ENCODE measurements around the gene NEO1. TPM values are rescaled to one million over a fixed set of nuclear protein-coding genes. Genes with fewer than 3 reads are reported as not detected.

NEO1 gene
- total and polyA plus RNA-seq, 4 donors, result 1.6 to 9.9 (median 5.8) TPM

DNA sequence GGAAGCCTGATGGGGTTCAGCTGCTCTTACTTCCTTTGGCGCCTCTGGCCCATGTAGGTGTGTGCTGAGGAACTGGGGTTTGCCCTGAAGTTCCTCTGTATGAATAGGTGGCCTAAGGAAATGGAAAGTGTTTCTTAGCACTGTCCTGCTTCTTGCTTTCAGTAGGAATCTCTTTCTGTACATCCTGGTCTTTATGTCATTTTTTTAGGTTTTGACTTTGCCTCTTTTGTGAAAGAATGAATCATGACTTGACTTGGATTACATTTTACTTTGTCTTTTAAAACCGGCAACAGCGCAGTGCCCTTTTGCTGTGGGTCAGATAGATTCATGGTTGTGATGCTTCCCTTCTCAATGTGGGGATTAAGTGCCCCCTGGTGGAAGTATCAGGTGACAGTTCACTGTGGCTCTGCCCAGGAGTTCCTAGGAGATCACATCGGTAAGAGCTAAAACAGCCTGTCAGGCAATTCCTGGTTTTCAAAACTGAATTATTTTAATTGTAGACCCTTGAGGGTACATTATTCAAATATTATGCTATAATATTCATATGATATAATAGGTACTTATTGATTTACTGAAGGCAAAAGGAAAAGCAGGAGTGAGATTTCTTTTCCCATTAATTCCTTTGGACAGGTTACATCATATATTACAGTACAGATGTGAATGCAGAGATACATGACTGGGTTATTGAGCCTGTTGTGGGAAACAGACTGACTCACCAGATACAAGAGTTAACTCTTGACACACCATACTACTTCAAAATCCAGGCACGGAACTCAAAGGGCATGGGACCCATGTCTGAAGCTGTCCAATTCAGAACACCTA, 221.1 kb downstream of the NEO1 start:
- TF ChIP-seq RAD21 (IDR thresholded peaks at IDR 0.05) (peak; percentile 82 to 89), TAF1 (conservative IDR thresholded peaks at IDR 0.05) (no peak), NR2F2 (IDR thresholded peaks at IDR 0.05) (no peak), SP1 (IDR thresholded peaks at IDR 0.05) (no peak), HNF4A (conservative IDR thresholded peaks at IDR 0.05) (peak in 1 of 2 donors; percentile 13), YY1 (IDR thresholded peaks at IDR 0.05) (no peak), FOXA1 (IDR thresholded peaks at IDR 0.05) (peak; percentile 7), JUND (IDR thresholded peaks at IDR 0.05) (no peak)
- TF ChIP-seq, protein P1, sequence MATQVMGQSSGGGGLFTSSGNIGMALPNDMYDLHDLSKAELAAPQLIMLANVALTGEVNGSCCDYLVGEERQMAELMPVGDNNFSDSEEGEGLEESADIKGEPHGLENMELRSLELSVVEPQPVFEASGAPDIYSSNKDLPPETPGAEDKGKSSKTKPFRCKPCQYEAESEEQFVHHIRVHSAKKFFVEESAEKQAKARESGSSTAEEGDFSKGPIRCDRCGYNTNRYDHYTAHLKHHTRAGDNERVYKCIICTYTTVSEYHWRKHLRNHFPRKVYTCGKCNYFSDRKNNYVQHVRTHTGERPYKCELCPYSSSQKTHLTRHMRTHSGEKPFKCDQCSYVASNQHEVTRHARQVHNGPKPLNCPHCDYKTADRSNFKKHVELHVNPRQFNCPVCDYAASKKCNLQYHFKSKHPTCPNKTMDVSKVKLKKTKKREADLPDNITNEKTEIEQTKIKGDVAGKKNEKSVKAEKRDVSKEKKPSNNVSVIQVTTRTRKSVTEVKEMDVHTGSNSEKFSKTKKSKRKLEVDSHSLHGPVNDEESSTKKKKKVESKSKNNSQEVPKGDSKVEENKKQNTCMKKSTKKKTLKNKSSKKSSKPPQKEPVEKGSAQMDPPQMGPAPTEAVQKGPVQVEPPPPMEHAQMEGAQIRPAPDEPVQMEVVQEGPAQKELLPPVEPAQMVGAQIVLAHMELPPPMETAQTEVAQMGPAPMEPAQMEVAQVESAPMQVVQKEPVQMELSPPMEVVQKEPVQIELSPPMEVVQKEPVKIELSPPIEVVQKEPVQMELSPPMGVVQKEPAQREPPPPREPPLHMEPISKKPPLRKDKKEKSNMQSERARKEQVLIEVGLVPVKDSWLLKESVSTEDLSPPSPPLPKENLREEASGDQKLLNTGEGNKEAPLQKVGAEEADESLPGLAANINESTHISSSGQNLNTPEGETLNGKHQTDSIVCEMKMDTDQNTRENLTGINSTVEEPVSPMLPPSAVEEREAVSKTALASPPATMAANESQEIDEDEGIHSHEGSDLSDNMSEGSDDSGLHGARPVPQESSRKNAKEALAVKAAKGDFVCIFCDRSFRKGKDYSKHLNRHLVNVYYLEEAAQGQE (IDR thresholded peaks at IDR 0.05), result no peak
- TF ChIP-seq, protein P2, sequence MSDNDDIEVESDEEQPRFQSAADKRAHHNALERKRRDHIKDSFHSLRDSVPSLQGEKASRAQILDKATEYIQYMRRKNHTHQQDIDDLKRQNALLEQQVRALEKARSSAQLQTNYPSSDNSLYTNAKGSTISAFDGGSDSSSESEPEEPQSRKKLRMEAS (IDR thresholded peaks at IDR 0.05), result no peak
- TF ChIP-seq, protein P3, sequence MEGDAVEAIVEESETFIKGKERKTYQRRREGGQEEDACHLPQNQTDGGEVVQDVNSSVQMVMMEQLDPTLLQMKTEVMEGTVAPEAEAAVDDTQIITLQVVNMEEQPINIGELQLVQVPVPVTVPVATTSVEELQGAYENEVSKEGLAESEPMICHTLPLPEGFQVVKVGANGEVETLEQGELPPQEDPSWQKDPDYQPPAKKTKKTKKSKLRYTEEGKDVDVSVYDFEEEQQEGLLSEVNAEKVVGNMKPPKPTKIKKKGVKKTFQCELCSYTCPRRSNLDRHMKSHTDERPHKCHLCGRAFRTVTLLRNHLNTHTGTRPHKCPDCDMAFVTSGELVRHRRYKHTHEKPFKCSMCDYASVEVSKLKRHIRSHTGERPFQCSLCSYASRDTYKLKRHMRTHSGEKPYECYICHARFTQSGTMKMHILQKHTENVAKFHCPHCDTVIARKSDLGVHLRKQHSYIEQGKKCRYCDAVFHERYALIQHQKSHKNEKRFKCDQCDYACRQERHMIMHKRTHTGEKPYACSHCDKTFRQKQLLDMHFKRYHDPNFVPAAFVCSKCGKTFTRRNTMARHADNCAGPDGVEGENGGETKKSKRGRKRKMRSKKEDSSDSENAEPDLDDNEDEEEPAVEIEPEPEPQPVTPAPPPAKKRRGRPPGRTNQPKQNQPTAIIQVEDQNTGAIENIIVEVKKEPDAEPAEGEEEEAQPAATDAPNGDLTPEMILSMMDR (IDR thresholded peaks at IDR 0.05; ENCODE audit: low read depth, low read length, missing input control), result peak; percentile 66
- H3K27me3 ChIP-seq (ENCODE audit: control insufficient read depth in 4 of 4, insufficient read depth in 4 of 4, low read length in 3 of 4), result no peaks in the 10 kb centered on the region
- 38% methylated on average over 5 of the region's 5 CpGs for WGBS
- peaks cover 0 to 5% (median 2%) of the 10 kb centered on the region in 4 donors for H3K36me3 ChIP-seq (ENCODE audit: control insufficient read depth in 4 of 4, insufficient read depth in 3 of 4, low read depth in 1 of 4, low read length in 3 of 4)
- peak; percentile 50 for DNase-seq (ENCODE audit: low spot score)
- no peaks in the 10 kb centered on the region for H3K9me3 ChIP-seq (ENCODE audit: control insufficient read depth in 4 of 4, low read length in 3 of 4)
- H3K9ac ChIP-seq (ENCODE audit: low read depth in 1 of 2, low read length in 2 of 2), result no peak overlapping the region
- no peak overlapping the region for H3K27ac ChIP-seq (ENCODE audit: low read depth in 1 of 2, low read length in 2 of 2)
- peaks cover 0 to 2% (median 0%) of the 10 kb centered on the region in 4 donors for H3K4me1 ChIP-seq (ENCODE audit: control insufficient read depth in 4 of 4, insufficient read depth in 4 of 4, low read length in 3 of 4)
- no peak overlapping the region for H3K4me3 ChIP-seq (ENCODE audit: low read depth in 1 of 3, low read length in 3 of 3)

DNA sequence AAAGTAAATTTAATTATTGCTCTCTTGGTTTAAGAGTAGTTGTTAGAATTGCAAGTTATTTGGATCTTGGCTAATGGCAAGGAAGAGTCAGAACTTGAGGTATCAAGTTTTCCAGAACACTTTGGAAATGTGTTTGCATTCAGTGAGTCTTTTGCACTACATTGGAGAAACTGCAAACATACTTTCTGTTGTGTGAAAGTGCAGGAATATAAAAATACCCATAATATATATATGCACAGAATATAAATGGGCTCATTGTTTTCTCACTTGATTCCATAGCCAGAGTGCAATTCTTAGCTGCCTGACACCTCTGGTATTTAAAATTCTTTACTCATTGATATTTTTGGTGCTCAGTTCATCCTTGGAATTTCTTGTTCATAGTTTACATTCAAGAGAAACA, 223.6 kb downstream of the NEO1 start:
- no peak overlapping the region for H3K4me3 ChIP-seq (ENCODE audit: low read depth in 1 of 3, low read length in 3 of 3)
- peaks cover 0 to 3% (median 2%) of the 10 kb centered on the region in 4 donors for H3K36me3 ChIP-seq (ENCODE audit: control insufficient read depth in 4 of 4, insufficient read depth in 3 of 4, low read depth in 1 of 4, low read length in 3 of 4)
- no peaks in the 10 kb centered on the region for H3K27me3 ChIP-seq (ENCODE audit: control insufficient read depth in 4 of 4, insufficient read depth in 4 of 4, low read length in 3 of 4)
- H3K27ac ChIP-seq (ENCODE audit: low read depth in 1 of 2, low read length in 2 of 2), result no peak overlapping the region
- DNase-seq (ENCODE audit: low spot score), result no peak
- H3K4me1 ChIP-seq (ENCODE audit: control insufficient read depth in 4 of 4, insufficient read depth in 4 of 4, low read length in 3 of 4), result no peaks in the 10 kb centered on the region
- H3K9me3 ChIP-seq (ENCODE audit: control insufficient read depth in 4 of 4, low read length in 3 of 4), result no peaks in the 10 kb centered on the region
- no peak overlapping the region for H3K9ac ChIP-seq (ENCODE audit: low read depth in 1 of 2, low read length in 2 of 2)
- TF ChIP-seq, protein P3 (IDR thresholded peaks at IDR 0.05; ENCODE audit: low read depth, low read length, missing input control), result no peak
- TF ChIP-seq TAF1 (conservative IDR thresholded peaks at IDR 0.05) (no peak), RXRA (IDR thresholded peaks at IDR 0.05) (no peak), HNF4G (IDR thresholded peaks at IDR 0.05) (no peak), SP1 (IDR thresholded peaks at IDR 0.05) (no peak), YY1 (IDR thresholded peaks at IDR 0.05) (no peak), RAD21 (IDR thresholded peaks at IDR 0.05) (no peak), FOXA2 (IDR thresholded peaks at IDR 0.05) (no peak), EGR1 (IDR thresholded peaks at IDR 0.05; ENCODE audit: low read depth in 2 of 2) (no peak), GABPA (IDR thresholded peaks at IDR 0.05 in 1 of 2, conservative IDR thresholded peaks at IDR 0.05 in 1 of 2) (no peak), NR2F2 (IDR thresholded peaks at IDR 0.05) (no peak), JUND (IDR thresholded peaks at IDR 0.05) (no peak)
- TF ChIP-seq, protein P1 (IDR thresholded peaks at IDR 0.05), result no peak
- TF ChIP-seq, protein P2 (IDR thresholded peaks at IDR 0.05), result no peak
